Caco-2 (cell line): ENCODE measurements around the gene MYH7. TPM values are rescaled to one million over a fixed set of nuclear protein-coding genes. Genes with fewer than 3 reads are reported as not detected.

Experiments
- BruUV-seq: library from RNA; stranded (reverse); fragments of 400-500 nt; replicated peaks from 2 replicates; lab custom pipeline; 2021; lab: Mats Ljungman, UMichigan
- CTCF ChIA-PET: fragments of 300-600 bp; sonication (Branson Sonifier 250); formaldehyde crosslinking; loops from one replicate; lab custom pipeline; 2022; ENCODE audit warnings: antibody characterized with exemption; lab: Charles Lee
- POLR2A ChIA-PET: fragments of 300-600 bp; sonication (Branson Sonifier 250); formaldehyde crosslinking; loops from one replicate; lab custom pipeline; 2022; ENCODE audit warnings: antibody characterized with exemption; lab: Charles Lee
- DNase-seq, 2 experiments: peaks; one replicate each; pipeline versions ENCODE4 v3.0.0 to v3.0.0-alpha.2; 2020 to 2022
- H3K27me3 ChIP-seq: replicated peaks from 2 replicates; pipeline ENCODE4 v1.6.0; 2011; ENCODE audit warnings: low read length; ENCODE audit not compliant: control insufficient read depth, insufficient read depth
- H3K36me3 ChIP-seq: 2 replicates; pipeline ENCODE4 v1.5.1; 2011; ENCODE audit warnings: low read length; ENCODE audit not compliant: control insufficient read depth, insufficient read depth
- H3K4me1 ChIP-seq: fragments of 250-450 bp; sonication (Bioruptor Pico); 2 replicates; pipeline ENCODE4 v1.5.1; 2020; ENCODE audit warnings: mild to moderate bottlenecking
- H3K4me3 ChIP-seq: 2 replicates; pipeline ENCODE4 v1.5.1; 2011; ENCODE audit warnings: low read depth, mild to moderate bottlenecking, control low read depth, low read length
- H3K9me3 ChIP-seq: fragments of 250-450 bp; sonication (Bioruptor Pico); 2 replicates; pipeline ENCODE4 v1.5.1; 2020; ENCODE audit warnings: mild to moderate bottlenecking, moderate library complexity
- H3K27ac Mint-ChIP-seq: one replicate; pipeline ENCODE4 v1.8.0; 2022; ENCODE audit warnings: mixed read lengths; ENCODE audit not compliant: unreplicated experiment
- H3K27me3 Mint-ChIP-seq: one replicate; pipeline ENCODE4 v1.8.0; 2022; ENCODE audit warnings: mixed read lengths; ENCODE audit not compliant: insufficient read depth, unreplicated experiment
- H3K36me3 Mint-ChIP-seq: one replicate; pipeline ENCODE4 v1.8.0; 2022; ENCODE audit warnings: mild to moderate bottlenecking, mixed read lengths; ENCODE audit not compliant: insufficient read depth, unreplicated experiment
- H3K4me1 Mint-ChIP-seq: one replicate; pipeline ENCODE4 v1.8.0; 2022; ENCODE audit warnings: low read depth, mixed read lengths; ENCODE audit not compliant: unreplicated experiment
- H3K4me3 Mint-ChIP-seq: one replicate; pipeline ENCODE4 v1.8.0; 2022; ENCODE audit warnings: mild to moderate bottlenecking, moderate library complexity, mixed read lengths; ENCODE audit not compliant: unreplicated experiment
- H3K9me3 Mint-ChIP-seq: one replicate; pipeline ENCODE4 v1.8.0; 2022; ENCODE audit warnings: mixed read lengths; ENCODE audit not compliant: unreplicated experiment
- intact Hi-C: fragments of 100-400 bp; cut with micrococcal nuclease; formaldehyde crosslinking; loops from one replicate; pipeline ENCODE4 v1.10.0; 2022; ENCODE audit not compliant: unreplicated experiment
- total RNA-seq: library from RNA; stranded (reverse); gene quantifications from 2 replicates; pipeline ENCODE4 v1.2.3, GENCODE V29; 2022
- TF ChIP-seq, protein P1 (sequence below), 2 experiments: fragments of 200-600 bp in 1 of 2; IDR thresholded peaks; 1 replicate in 1 of 2; 2 replicates in 1 of 2; pipeline versions ENCODE4 v1.5.1 to v1.8.0; 2011 to 2022; ENCODE audit warnings: antibody characterized with exemption in 1 of 2, control low read depth in 1 of 2, inconsistent platforms in 1 of 2, low read depth in 1 of 2, low read length in 1 of 2, mild to moderate bottlenecking in 1 of 2, moderate library complexity in 1 of 2; ENCODE audit not compliant: insufficient read depth in 1 of 2, severe bottlenecking in 1 of 2, unreplicated experiment in 1 of 2

Gene MYH7
- total RNA-seq, 1 experiment from 2014 or later, result not detected

DNA sequence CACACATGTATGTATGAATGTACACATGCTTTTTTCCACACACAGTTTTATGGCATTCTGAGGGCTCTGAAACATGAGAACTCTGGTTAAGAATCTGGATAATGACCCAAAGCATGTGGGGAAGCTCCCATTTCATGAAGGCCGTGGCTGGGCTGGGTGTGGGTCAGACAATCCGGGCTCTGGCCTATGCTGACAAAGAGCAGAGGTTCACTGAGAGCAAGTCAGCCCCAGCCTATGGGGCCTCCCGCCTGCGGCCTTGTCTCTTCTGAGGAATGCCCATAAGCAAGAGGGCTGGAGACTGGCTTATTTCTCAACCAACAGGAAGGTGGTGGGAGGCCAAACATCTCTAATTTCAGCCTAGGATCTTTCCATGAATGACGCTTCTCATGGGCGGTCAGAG lies 35.9 kb downstream of the MYH7 start:
- TF ChIP-seq, protein P1, sequence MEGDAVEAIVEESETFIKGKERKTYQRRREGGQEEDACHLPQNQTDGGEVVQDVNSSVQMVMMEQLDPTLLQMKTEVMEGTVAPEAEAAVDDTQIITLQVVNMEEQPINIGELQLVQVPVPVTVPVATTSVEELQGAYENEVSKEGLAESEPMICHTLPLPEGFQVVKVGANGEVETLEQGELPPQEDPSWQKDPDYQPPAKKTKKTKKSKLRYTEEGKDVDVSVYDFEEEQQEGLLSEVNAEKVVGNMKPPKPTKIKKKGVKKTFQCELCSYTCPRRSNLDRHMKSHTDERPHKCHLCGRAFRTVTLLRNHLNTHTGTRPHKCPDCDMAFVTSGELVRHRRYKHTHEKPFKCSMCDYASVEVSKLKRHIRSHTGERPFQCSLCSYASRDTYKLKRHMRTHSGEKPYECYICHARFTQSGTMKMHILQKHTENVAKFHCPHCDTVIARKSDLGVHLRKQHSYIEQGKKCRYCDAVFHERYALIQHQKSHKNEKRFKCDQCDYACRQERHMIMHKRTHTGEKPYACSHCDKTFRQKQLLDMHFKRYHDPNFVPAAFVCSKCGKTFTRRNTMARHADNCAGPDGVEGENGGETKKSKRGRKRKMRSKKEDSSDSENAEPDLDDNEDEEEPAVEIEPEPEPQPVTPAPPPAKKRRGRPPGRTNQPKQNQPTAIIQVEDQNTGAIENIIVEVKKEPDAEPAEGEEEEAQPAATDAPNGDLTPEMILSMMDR (IDR thresholded peaks at IDR 0.05; ENCODE audit: insufficient read depth in 1 of 2, low read depth in 1 of 2, low read length in 1 of 2, severe bottlenecking in 1 of 2, unreplicated experiment in 1 of 2), result no peak
- H3K27me3 Mint-ChIP-seq, result peaks cover 7% of the 10 kb centered on the region
- POLR2A ChIA-PET, result no interaction called here
- H3K9me3 Mint-ChIP-seq, result no peaks in the 10 kb centered on the region
- DNase-seq, result no peak
- no peaks in the 10 kb centered on the region for H3K9me3 ChIP-seq
- H3K27me3 ChIP-seq, result no peaks in the 10 kb centered on the region; the same call in 1 of the 2 replicates
- no peak overlapping the region for H3K4me3 Mint-ChIP-seq
- no peak overlapping the region for H3K27ac Mint-ChIP-seq
- no peaks in the 10 kb centered on the region for H3K36me3 Mint-ChIP-seq
- no peaks in the 10 kb centered on the region for H3K4me1 Mint-ChIP-seq
- intact Hi-C loops, result no loop called here
- H3K4me1 ChIP-seq, result no peaks in the 10 kb centered on the region
- CTCF ChIA-PET, result no interaction called here
- no peak overlapping the region for H3K4me3 ChIP-seq
- no peaks in the 10 kb centered on the region for H3K36me3 ChIP-seq
- BruUV-seq, result no TSS peak

DNA sequence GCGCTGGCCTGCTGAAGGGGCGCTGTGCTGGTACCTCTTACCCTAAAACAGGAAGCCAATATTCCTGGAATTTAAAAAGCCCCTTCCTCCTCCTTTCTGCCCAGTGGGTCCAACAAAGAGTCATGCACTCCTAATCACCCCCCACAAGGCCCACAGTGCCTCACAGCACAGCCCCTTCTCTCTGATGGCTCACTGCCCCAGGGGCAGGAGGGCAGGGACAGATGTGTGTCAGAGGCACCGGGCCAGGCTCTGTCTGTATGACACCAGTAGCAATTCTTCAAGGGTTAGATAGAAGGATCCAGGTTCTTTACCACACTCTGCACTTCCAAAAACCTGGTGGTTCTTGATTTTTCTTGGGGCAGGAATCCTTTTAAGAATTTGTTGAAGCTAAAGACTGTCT lies 36.3 kb downstream of the MYH7 start:
- no TSS peak for BruUV-seq
- TF ChIP-seq, protein P1 (IDR thresholded peaks at IDR 0.05; ENCODE audit: insufficient read depth in 1 of 2, low read depth in 1 of 2, low read length in 1 of 2, severe bottlenecking in 1 of 2, unreplicated experiment in 1 of 2), result no peak
- no peaks in the 10 kb centered on the region for H3K4me1 Mint-ChIP-seq
- H3K4me1 ChIP-seq, result no peaks in the 10 kb centered on the region
- peaks cover 7% of the 10 kb centered on the region for H3K27me3 Mint-ChIP-seq
- H3K36me3 Mint-ChIP-seq, result no peaks in the 10 kb centered on the region
- H3K9me3 ChIP-seq, result no peaks in the 10 kb centered on the region
- H3K27me3 ChIP-seq, result no peaks in the 10 kb centered on the region; the same call in 1 of the 2 replicates
- no peaks in the 10 kb centered on the region for H3K9me3 Mint-ChIP-seq
- intact Hi-C loops, result no loop called here
- H3K4me3 ChIP-seq, result no peak overlapping the region
- ChIA-PET CTCF (no interaction called here), POLR2A (no interaction called here)
- no peak for DNase-seq
- no peaks in the 10 kb centered on the region for H3K36me3 ChIP-seq
- no peak overlapping the region for H3K4me3 Mint-ChIP-seq
- H3K27ac Mint-ChIP-seq, result no peak overlapping the region

DNA sequence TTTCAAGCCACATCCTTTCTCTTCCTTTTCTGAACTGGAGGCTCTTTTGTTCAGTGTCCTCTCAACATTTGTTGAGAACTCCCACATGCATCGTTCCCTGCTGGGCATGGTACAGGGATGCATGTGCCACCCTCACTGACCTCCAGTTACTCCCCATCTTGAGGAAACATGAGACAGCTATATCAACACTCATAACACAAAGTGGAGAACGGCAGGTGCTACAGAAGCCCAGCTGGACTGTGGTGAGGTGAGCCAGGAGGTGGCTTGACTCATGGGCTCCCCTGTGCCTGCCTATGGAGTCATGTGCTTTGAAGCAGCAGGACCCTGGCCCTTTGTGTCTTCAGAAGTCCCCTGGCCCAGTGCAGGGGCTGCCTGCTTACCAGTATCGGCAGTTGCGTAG lies 37.1 kb downstream of the MYH7 start:
- no peaks in the 10 kb centered on the region for H3K9me3 Mint-ChIP-seq
- POLR2A ChIA-PET, result no interaction called here

More for the DNA sequence above, 37.1 kb downstream of the MYH7 start:
- intact Hi-C loops, result no loop called here
- no peak overlapping the region for H3K4me3 ChIP-seq
- DNase-seq, result no peak
- H3K4me1 ChIP-seq, result no peaks in the 10 kb centered on the region
- no TSS peak for BruUV-seq
- Mint-ChIP-seq H3K4me1 (no peaks in the 10 kb centered on the region), H3K27ac (no peak overlapping the region), H3K36me3 (no peaks in the 10 kb centered on the region), H3K4me3 (no peak overlapping the region), H3K27me3 (peaks cover 6% of the 10 kb centered on the region)
- CTCF ChIA-PET, result no interaction called here
- no peaks in the 10 kb centered on the region; the same call in 1 of the 2 replicates for H3K27me3 ChIP-seq
- TF ChIP-seq, protein P1 (IDR thresholded peaks at IDR 0.05; ENCODE audit: insufficient read depth in 1 of 2, low read depth in 1 of 2, low read length in 1 of 2, severe bottlenecking in 1 of 2, unreplicated experiment in 1 of 2), result no peak
- no peaks in the 10 kb centered on the region for H3K9me3 ChIP-seq
- no peaks in the 10 kb centered on the region for H3K36me3 ChIP-seq
